ENCODE measurements around the gene PERM1. TPM values are rescaled to one million over a fixed set of nuclear protein-coding genes. Genes with fewer than 3 reads are reported as not detected.
A peak's percentile ranks its signal among the peaks of the same experiment; 100 is the strongest.

Gene PERM1
- total and polyA plus RNA-seq, 2 donors (not counting 1 experiment from before 2014, with no cell fraction given) = not detected

GRCh38 chr1:1020415-1021009 lies 38.6 kb upstream of the PERM1 start:
- H2AFZ ChIP-seq (ENCODE audit: insufficient read depth, low read depth, low read length, poor library complexity, severe bottlenecking) = peak overlapping the region; percentile 28
- H3K4me1 ChIP-seq (ENCODE audit: control insufficient read depth in 2 of 2, insufficient read depth in 2 of 2, low read length in 2 of 2) = peaks cover 9 to 21% of the 10 kb centered on the region in 2 donors
- Mint-ChIP-seq H3K4me3 (no peak overlapping the region), H3K9me3 (ENCODE audit: insufficient read depth) (no peaks in the 10 kb centered on the region), H3K27me3 (no peaks in the 10 kb centered on the region), H3K27ac (no peak overlapping the region), H3K4me1 (peaks cover 4% of the 10 kb centered on the region)
- H3K79me2 ChIP-seq (ENCODE audit: control insufficient read depth, insufficient read depth, low read length) = no peaks in the 10 kb centered on the region
- no peaks in the 10 kb centered on the region for H3K36me3 ChIP-seq (replicated peaks in 1 of 2; ENCODE audit: control extremely low read depth in 1 of 2, control insufficient read depth in 1 of 2, extremely low read depth in 1 of 2, insufficient read depth in 2 of 2, low read length in 1 of 2)
- intact Hi-C loops (cut with micrococcal nuclease) = no loop called here
- ATAC-seq (ENCODE audit: low read depth) (no peak), DNase-seq (peak; percentile 62)
- POLR2A ChIA-PET = interaction anchor here (0.7 kb wide), 1 partner anchor 1105 kb away, joined by 6 read pairs; no protein-coding TSS in a partner anchor
- H3K27me3 ChIP-seq (replicated peaks in 1 of 4; ENCODE audit: control extremely low read depth in 1 of 4, control insufficient read depth in 3 of 4, insufficient read depth in 4 of 4, low read length in 3 of 4) = peaks cover 0 to 22% (median 6%) of the 10 kb centered on the region in 4 experiments
- no peak for TF ChIP-seq EZH2 (IDR thresholded peaks at IDR 0.05; ENCODE audit: borderline replicate concordance, insufficient read depth, low read depth, low read length, poor library complexity, severe bottlenecking)
- TF ChIP-seq, protein P1, sequence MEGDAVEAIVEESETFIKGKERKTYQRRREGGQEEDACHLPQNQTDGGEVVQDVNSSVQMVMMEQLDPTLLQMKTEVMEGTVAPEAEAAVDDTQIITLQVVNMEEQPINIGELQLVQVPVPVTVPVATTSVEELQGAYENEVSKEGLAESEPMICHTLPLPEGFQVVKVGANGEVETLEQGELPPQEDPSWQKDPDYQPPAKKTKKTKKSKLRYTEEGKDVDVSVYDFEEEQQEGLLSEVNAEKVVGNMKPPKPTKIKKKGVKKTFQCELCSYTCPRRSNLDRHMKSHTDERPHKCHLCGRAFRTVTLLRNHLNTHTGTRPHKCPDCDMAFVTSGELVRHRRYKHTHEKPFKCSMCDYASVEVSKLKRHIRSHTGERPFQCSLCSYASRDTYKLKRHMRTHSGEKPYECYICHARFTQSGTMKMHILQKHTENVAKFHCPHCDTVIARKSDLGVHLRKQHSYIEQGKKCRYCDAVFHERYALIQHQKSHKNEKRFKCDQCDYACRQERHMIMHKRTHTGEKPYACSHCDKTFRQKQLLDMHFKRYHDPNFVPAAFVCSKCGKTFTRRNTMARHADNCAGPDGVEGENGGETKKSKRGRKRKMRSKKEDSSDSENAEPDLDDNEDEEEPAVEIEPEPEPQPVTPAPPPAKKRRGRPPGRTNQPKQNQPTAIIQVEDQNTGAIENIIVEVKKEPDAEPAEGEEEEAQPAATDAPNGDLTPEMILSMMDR (IDR thresholded peaks at IDR 0.05) = no peak
- H3K27ac ChIP-seq (ENCODE audit: low read length in 2 of 2) = no peak overlapping the region
- H3K9me3 ChIP-seq (ENCODE audit: control extremely low read depth in 1 of 3, control insufficient read depth in 2 of 3, insufficient read depth in 1 of 3, low read length in 2 of 3) = no peaks in the 10 kb centered on the region
- peak overlapping the region in 3 of 5 experiments; percentile 42 to 53 (median 48) for H3K4me3 ChIP-seq (ENCODE audit: control extremely low read depth in 1 of 5, extremely low read depth in 1 of 5, insufficient read depth in 1 of 5, low read depth in 2 of 5, low read length in 4 of 5)
- peak overlapping the region; percentile 53 for H3K9ac ChIP-seq (ENCODE audit: low read length)
- no peaks in the 10 kb centered on the region for H4K20me1 ChIP-seq (ENCODE audit: control insufficient read depth, insufficient read depth, low read length, poor library complexity, severe bottlenecking)
- peak overlapping the region; percentile 91 for H3K4me2 ChIP-seq (replicated peaks; ENCODE audit: low read depth, low read length, poor library complexity, severe bottlenecking)
- under 1% methylated on average over 33 of the region's 59 CpGs for WGBS (ENCODE audit: insufficient coverage)
- CTCF ChIA-PET = no interaction called here

DNA sequence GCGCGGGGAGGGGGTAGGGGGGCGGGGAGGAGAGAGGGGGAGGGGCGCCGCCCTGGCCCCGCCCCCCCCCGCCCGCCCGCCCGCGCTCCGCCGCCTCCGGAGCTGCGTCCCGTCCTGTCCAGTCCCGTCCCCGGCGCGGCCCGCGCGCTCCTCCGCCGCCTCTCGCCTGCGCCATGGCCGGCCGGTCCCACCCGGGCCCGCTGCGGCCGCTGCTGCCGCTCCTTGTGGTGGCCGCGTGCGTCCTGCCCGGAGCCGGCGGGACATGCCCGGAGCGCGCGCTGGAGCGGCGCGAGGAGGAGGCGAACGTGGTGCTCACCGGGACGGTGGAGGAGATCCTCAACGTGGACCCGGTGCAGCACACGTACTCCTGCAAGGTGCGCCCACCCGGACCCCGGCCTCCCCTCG lies 38.1 kb upstream of the PERM1 start, which contains the start of gene AGRN:
Gene AGRN, plus strand, starts transcription at position 121 of the 405 bp plus-strand sequence. Its CDS starts 53 bp downstream, at position 174.
- WGBS (ENCODE audit: insufficient coverage) = under 1% methylated on average over 50 of the region's 58 CpGs
- peaks cover 9 to 23% of the 10 kb centered on the region in 2 donors for H3K4me1 ChIP-seq (ENCODE audit: control insufficient read depth in 2 of 2, insufficient read depth in 2 of 2, low read length in 2 of 2)
- peaks cover 4% of the 10 kb centered on the region for H3K4me1 Mint-ChIP-seq
- ChIA-PET CTCF (interaction anchor here (1.1 to 3.2 kb wide), 7 partner anchors 18 to 272 kb away, joined by 3 to 14 read pairs (median 5); no protein-coding TSS in a partner anchor), POLR2A (interaction anchor here (0.7 to 0.8 kb wide), 2 partner anchors 20 to 1106 kb away, joined by 3 to 6 read pairs; no protein-coding TSS in a partner anchor)
- peak within 1 kb of the TSS in 4 of 5 experiments; percentile 13 to 53 (median 46) for H3K4me3 ChIP-seq (ENCODE audit: control extremely low read depth in 1 of 5, extremely low read depth in 1 of 5, insufficient read depth in 1 of 5, low read depth in 2 of 5, low read length in 4 of 5)
- peaks cover 0 to 22% (median 6%) of the 10 kb centered on the region in 4 experiments for H3K27me3 ChIP-seq (replicated peaks in 1 of 4; ENCODE audit: control extremely low read depth in 1 of 4, control insufficient read depth in 3 of 4, insufficient read depth in 4 of 4, low read length in 3 of 4)
- no peaks in the 10 kb centered on the region for H3K27me3 Mint-ChIP-seq
- ATAC-seq (ENCODE audit: low read depth) (peak; percentile 23), DNase-seq (peak; percentile 71)
- peak within 1 kb of the TSS; percentile 91 for H3K4me2 ChIP-seq (replicated peaks; ENCODE audit: low read depth, low read length, poor library complexity, severe bottlenecking)
- peaks cover 5% of the 10 kb centered on the region for H3K79me2 ChIP-seq (ENCODE audit: control insufficient read depth, insufficient read depth, low read length)
- H3K27ac Mint-ChIP-seq = peak within 1 kb of the TSS; percentile 67
- peak within 1 kb of the TSS; percentile 73 for H3K4me3 Mint-ChIP-seq
- H3K36me3 ChIP-seq (replicated peaks in 1 of 2; ENCODE audit: control extremely low read depth in 1 of 2, control insufficient read depth in 1 of 2, extremely low read depth in 1 of 2, insufficient read depth in 2 of 2, low read length in 1 of 2) = no peaks in the 10 kb centered on the region
- no peaks in the 10 kb centered on the region for H4K20me1 ChIP-seq (ENCODE audit: control insufficient read depth, insufficient read depth, low read length, poor library complexity, severe bottlenecking)
- H3K9me3 ChIP-seq (ENCODE audit: control extremely low read depth in 1 of 3, control insufficient read depth in 2 of 3, insufficient read depth in 1 of 3, low read length in 2 of 3) = no peaks in the 10 kb centered on the region
- no peaks in the 10 kb centered on the region for H3K9me3 Mint-ChIP-seq (ENCODE audit: insufficient read depth)
- H2AFZ ChIP-seq (ENCODE audit: insufficient read depth, low read depth, low read length, poor library complexity, severe bottlenecking) = peak within 1 kb of the TSS; percentile 38
- H3K9ac ChIP-seq (ENCODE audit: low read length) = peak within 1 kb of the TSS; percentile 53
- intact Hi-C loops (cut with micrococcal nuclease) = loop anchor here (1.0 to 10.0 kb wide), 4 partner anchors 13 to 96 kb away; partner anchors contain the start of genes C1orf159 and HES4
- H3K27ac ChIP-seq (ENCODE audit: low read length in 2 of 2) = no peak within 1 kb of the TSS
- TF ChIP-seq, protein P1 (IDR thresholded peaks at IDR 0.05) = no peak
- no peak for TF ChIP-seq EZH2 (IDR thresholded peaks at IDR 0.05; ENCODE audit: borderline replicate concordance, insufficient read depth, low read depth, low read length, poor library complexity, severe bottlenecking)
